ENCODE results near the gene DUOX1.
"Not testable (repeated sequence)": the region's sequence is repeated elsewhere in the genome, so short reads cannot be mapped to it uniquely, and the experiment has no call there.

DUOX1 gene

GRCh38 chr15:45095661-45096060 is 34.1 kb upstream of the DUOX1 start:
- Histone ChIP-seq H2AFZ (ENCODE audit: low read depth, low read length) (no peak overlapping the region), H3K9me3 (ENCODE audit: low read length) (no peaks in the 10 kb centered on the region), H3K4me1 (ENCODE audit: insufficient read depth, low read length) (no peaks in the 10 kb centered on the region), H3K27me3 (ENCODE audit: insufficient read depth, low read length) (peaks cover 23% of the 10 kb centered on the region), H3K4me3 (ENCODE audit: low read length) (no peak overlapping the region), H3K36me3 (ENCODE audit: insufficient read depth, low read length) (no peaks in the 10 kb centered on the region)

- no peaks in the 10 kb centered on the region for H3K36me3 ChIP-seq (ENCODE audit: insufficient read depth, low read length)
- H3K4me1 ChIP-seq (ENCODE audit: insufficient read depth, low read length): no peaks in the 10 kb centered on the region
- no peaks in the 10 kb centered on the region for H3K9me3 ChIP-seq (ENCODE audit: low read length)
- H3K4me3 ChIP-seq (ENCODE audit: low read length): no peak overlapping the region
- H3K27me3 ChIP-seq (ENCODE audit: insufficient read depth, low read length): peaks cover 23% of the 10 kb centered on the region
- H2AFZ ChIP-seq (ENCODE audit: low read depth, low read length): no peak overlapping the region
Observed at GRCh38 chr15:45097466-45097865, 32.3 kb upstream of the DUOX1 start.

GRCh38 chr15:45099549-45100165 is 30.1 kb upstream of the DUOX1 start:
- H3K9me3 ChIP-seq (ENCODE audit: low read length): no peaks in the 10 kb centered on the region
- no peaks in the 10 kb centered on the region for H3K36me3 ChIP-seq (ENCODE audit: insufficient read depth, low read length)
- peaks cover 22% of the 10 kb centered on the region for H3K27me3 ChIP-seq (ENCODE audit: insufficient read depth, low read length)
- H2AFZ ChIP-seq (ENCODE audit: low read depth, low read length): no peak overlapping the region
- peaks cover 4% of the 10 kb centered on the region for H3K4me1 ChIP-seq (ENCODE audit: insufficient read depth, low read length)
- no peak overlapping the region for H3K4me3 ChIP-seq (ENCODE audit: low read length)

- H3K4me3 ChIP-seq (ENCODE audit: low read length): no peak overlapping the region
- peaks cover 22% of the 10 kb centered on the region for H3K27me3 ChIP-seq (ENCODE audit: insufficient read depth, low read length)
- H3K36me3 ChIP-seq (ENCODE audit: insufficient read depth, low read length): no peaks in the 10 kb centered on the region
- H3K9me3 ChIP-seq (ENCODE audit: low read length): peaks cover 2% of the 10 kb centered on the region
- H3K4me1 ChIP-seq (ENCODE audit: insufficient read depth, low read length): peaks cover 4% of the 10 kb centered on the region
- H2AFZ ChIP-seq (ENCODE audit: low read depth, low read length): no peak overlapping the region
Observed at GRCh38 chr15:45100884-45101625, 28.7 kb upstream of the DUOX1 start.

- H3K36me3 ChIP-seq (ENCODE audit: insufficient read depth, low read length): no peaks in the 10 kb centered on the region
- no peak overlapping the region for H3K4me3 ChIP-seq (ENCODE audit: low read length)
- H3K27me3 ChIP-seq (ENCODE audit: insufficient read depth, low read length): peaks cover 29% of the 10 kb centered on the region
- H3K9me3 ChIP-seq (ENCODE audit: low read length): peaks cover 2% of the 10 kb centered on the region
- no peak overlapping the region for H2AFZ ChIP-seq (ENCODE audit: low read depth, low read length)
- peaks cover 4% of the 10 kb centered on the region for H3K4me1 ChIP-seq (ENCODE audit: insufficient read depth, low read length)
Observed at GRCh38 chr15:45101749-45102148, 28.0 kb upstream of the DUOX1 start.

GRCh38 chr15:45102226-45102625 is 27.6 kb upstream of the DUOX1 start:
- Histone ChIP-seq H3K4me3 (ENCODE audit: low read length) (no peak overlapping the region), H3K36me3 (ENCODE audit: insufficient read depth, low read length) (no peaks in the 10 kb centered on the region), H3K4me1 (ENCODE audit: insufficient read depth, low read length) (peaks cover 4% of the 10 kb centered on the region), H3K27me3 (ENCODE audit: insufficient read depth, low read length) (peaks cover 34% of the 10 kb centered on the region), H3K9me3 (ENCODE audit: low read length) (peaks cover 2% of the 10 kb centered on the region), H2AFZ (ENCODE audit: low read depth, low read length) (no peak overlapping the region)

GRCh38 chr15:45104170-45104569 is 25.6 kb upstream of the DUOX1 start:
- not testable (repeated sequence) for H2AFZ ChIP-seq (ENCODE audit: low read depth, low read length); H3K9me3 ChIP-seq (ENCODE audit: low read length); H3K36me3 ChIP-seq (ENCODE audit: insufficient read depth, low read length); H3K4me1 ChIP-seq (ENCODE audit: insufficient read depth, low read length); H3K4me3 ChIP-seq (ENCODE audit: low read length)
- peaks cover 44% of the 10 kb centered on the region for H3K27me3 ChIP-seq (ENCODE audit: insufficient read depth, low read length)

- Histone ChIP-seq H3K36me3 (ENCODE audit: insufficient read depth, low read length) (no peaks in the 10 kb centered on the region), H3K27me3 (ENCODE audit: insufficient read depth, low read length) (peaks cover 58% of the 10 kb centered on the region), H3K4me1 (ENCODE audit: insufficient read depth, low read length) (peaks cover 4% of the 10 kb centered on the region), H3K9me3 (ENCODE audit: low read length) (peaks cover 5% of the 10 kb centered on the region), H2AFZ (ENCODE audit: low read depth, low read length) (no peak overlapping the region), H3K4me3 (ENCODE audit: low read length) (no peak overlapping the region)
Observed at GRCh38 chr15:45105586-45105985, 24.2 kb upstream of the DUOX1 start.

- Histone ChIP-seq H3K4me3 (ENCODE audit: low read length) (no peak overlapping the region), H3K4me1 (ENCODE audit: insufficient read depth, low read length) (peaks cover 4% of the 10 kb centered on the region), H3K27me3 (ENCODE audit: insufficient read depth, low read length) (peaks cover 59% of the 10 kb centered on the region), H3K36me3 (ENCODE audit: insufficient read depth, low read length) (no peaks in the 10 kb centered on the region), H2AFZ (ENCODE audit: low read depth, low read length) (no peak overlapping the region), H3K9me3 (ENCODE audit: low read length) (peaks cover 5% of the 10 kb centered on the region)
Observed at GRCh38 chr15:45106002-45106790, 23.6 kb upstream of the DUOX1 start.

- Histone ChIP-seq H3K36me3 (ENCODE audit: insufficient read depth, low read length) (no peaks in the 10 kb centered on the region), H3K9me3 (ENCODE audit: low read length) (peaks cover 5% of the 10 kb centered on the region), H3K27me3 (ENCODE audit: insufficient read depth, low read length) (peaks cover 72% of the 10 kb centered on the region), H3K4me1 (ENCODE audit: insufficient read depth, low read length) (peaks cover 4% of the 10 kb centered on the region), H2AFZ (ENCODE audit: low read depth, low read length) (no peak overlapping the region), H3K4me3 (ENCODE audit: low read length) (no peak overlapping the region)
Observed at GRCh38 chr15:45107941-45108630, 21.7 kb upstream of the DUOX1 start.

GRCh38 chr15:45110256-45110820 is 19.5 kb upstream of the DUOX1 start:
- no peak overlapping the region for H3K4me3 ChIP-seq (ENCODE audit: low read length)
- peaks cover 4% of the 10 kb centered on the region for H3K4me1 ChIP-seq (ENCODE audit: insufficient read depth, low read length)
- no peaks in the 10 kb centered on the region for H3K36me3 ChIP-seq (ENCODE audit: insufficient read depth, low read length)
- H3K27me3 ChIP-seq (ENCODE audit: insufficient read depth, low read length): peaks cover 84% of the 10 kb centered on the region
- H3K9me3 ChIP-seq (ENCODE audit: low read length): peaks cover 5% of the 10 kb centered on the region
- H2AFZ ChIP-seq (ENCODE audit: low read depth, low read length): no peak overlapping the region

- Histone ChIP-seq H3K27me3 (ENCODE audit: insufficient read depth, low read length) (peaks cover 84% of the 10 kb centered on the region), H2AFZ (ENCODE audit: low read depth, low read length) (no peak overlapping the region), H3K4me1 (ENCODE audit: insufficient read depth, low read length) (peaks cover 4% of the 10 kb centered on the region), H3K9me3 (ENCODE audit: low read length) (peaks cover 3% of the 10 kb centered on the region), H3K36me3 (ENCODE audit: insufficient read depth, low read length) (no peaks in the 10 kb centered on the region), H3K4me3 (ENCODE audit: low read length) (no peak overlapping the region)
Observed at GRCh38 chr15:45111390-45112142, 18.2 kb upstream of the DUOX1 start.
